Sigmoid colon (tissue), 4 donors: Measurements from ENCODE around the gene PAPPA.

Source experiments
- CTCF ChIP-seq, 4 experiments: fragments of 450-650 bp in 3 of 4; fragments of 200-600 bp in 1 of 4; IDR thresholded peaks; one replicate each; pipeline ENCODE4 v1.5.1; 2016 to 2019; ENCODE audit warnings: antibody characterized with exemption in 4 of 4, mild to moderate bottlenecking in 3 of 4, moderate library complexity in 2 of 4
- EP300 ChIP-seq, 4 donors: sonication (generic); formaldehyde crosslinking; IDR thresholded peaks; one replicate each; pipeline ENCODE4 v1.6.1; 2017; ENCODE audit warnings: antibody characterized with exemption in 4 of 4
- POLR2A ChIP-seq, 2 donors: fragments of 450-650 bp; IDR thresholded peaks; one replicate each; pipeline ENCODE4 v1.6.1; 2016; ENCODE audit warnings: antibody characterized with exemption in 2 of 2, mild to moderate bottlenecking in 2 of 2, moderate library complexity in 2 of 2
- POLR2AphosphoS5 ChIP-seq, 4 donors: sonication (generic); formaldehyde crosslinking; IDR thresholded peaks; one replicate each; pipeline ENCODE4 v1.6.1; 2017; ENCODE audit warnings: antibody characterized with exemption in 4 of 4

- no peak for TF ChIP-seq POLR2AphosphoS5 (IDR thresholded peaks at IDR 0.05)
- no peak for TF ChIP-seq CTCF (IDR thresholded peaks at IDR 0.05)
- no peak for TF ChIP-seq POLR2A (IDR thresholded peaks at IDR 0.05)
- no peak for TF ChIP-seq EP300 (IDR thresholded peaks at IDR 0.05)
Measured at GRCh38 chr9:116368680-116369079, 215.1 kb downstream of the PAPPA start.
